HepG2 (cell line): ENCODE results near the gene STX8. TPM values are rescaled to one million over a fixed set of nuclear protein-coding genes. Genes with fewer than 3 reads are reported as not detected.
"Not testable (repeated sequence)": the region's sequence is repeated elsewhere in the genome, so short reads cannot be mapped to it uniquely, and the experiment has no call there.

Source experiments
- ATAC-seq: fragments of 200-7000 bp; cut with Tn5 transposase; 3 replicates; pipeline ENCODE4 v1.9.1; 2020; ENCODE audit warnings: mild to moderate bottlenecking, moderate library complexity
- BruUV-seq: library from RNA; stranded (reverse); fragments of 400-500 nt; replicated peaks from 2 replicates; lab custom pipeline; 2021; lab: Mats Ljungman, UMichigan
- CTCF ChIA-PET: fragments of 300-600 bp; formaldehyde crosslinking; extraction: SDS; loops from one replicate; lab custom pipeline; 2021; ENCODE audit warnings: low total read pairs, inconsistent platforms, low intra/inter-chr PET ratio; lab: Yijun Ruan, JAX
- POLR2A ChIA-PET: fragments of 350-600 bp; sonication (Branson Sonifier 250); formaldehyde crosslinking; loops from one replicate; lab custom pipeline; 2020; ENCODE audit warnings: antibody characterized with exemption, inconsistent platforms; lab: Yijun Ruan, JAX
- DNase-seq: peaks from one replicate; pipeline ENCODE4 v3.0.0-alpha.2; 2015; ENCODE audit warnings: low spot score
- FAIRE-seq: peaks from 3 replicates; lab custom pipeline; 2011; peaks lifted over from hg19 to GRCh38; lab: Jason Lieb, UNC
- H2AFZ ChIP-seq: one replicate; pipeline ENCODE4 v1.6.1; 2011; ENCODE audit warnings: low read length, inconsistent platforms
- H3K27ac ChIP-seq: fragments of 300-600 bp; 3 replicates; pipeline ENCODE4 v1.8.0; 2011; ENCODE audit warnings: mixed run types, mild to moderate bottlenecking, mixed read lengths, low read length, inconsistent platforms; ENCODE audit not compliant: insufficient read depth; ENCODE audit errors: extremely low read length
- H3K27me3 ChIP-seq, 2 experiments: fragments of 200-600 bp in 1 of 2; 2 replicates in 1 of 2; 3 replicates in 1 of 2; pipeline versions ENCODE4 v1.6.0 to v1.8.0; 2011; ENCODE audit warnings: low read length in 2 of 2, mild to moderate bottlenecking in 2 of 2, moderate library complexity in 2 of 2, inconsistent platforms in 1 of 2; ENCODE audit not compliant: insufficient read depth in 2 of 2, control insufficient read depth in 1 of 2
- H3K36me3 ChIP-seq, 2 experiments: fragments of 200-600 bp in 1 of 2; replicated peaks in 1 of 2; 2 replicates in 1 of 2; 3 replicates in 1 of 2; pipeline versions ENCODE4 v1.5.1 to v1.8.0; 2011; ENCODE audit warnings: low read length in 2 of 2, inconsistent platforms in 1 of 2; ENCODE audit not compliant: insufficient read depth in 2 of 2, control insufficient read depth in 1 of 2
- H3K4me1 ChIP-seq: 2 replicates; pipeline ENCODE4 v1.5.1; 2012; ENCODE audit warnings: low read length, inconsistent platforms; ENCODE audit not compliant: insufficient read depth
- H3K4me2 ChIP-seq: 2 replicates; pipeline ENCODE4 v1.6.0; 2011; ENCODE audit warnings: low read depth, low read length, inconsistent platforms
- H3K4me3 ChIP-seq, 3 experiments: fragments of 200-600 bp in 1 of 3; sonication (generic), shearing (Covaris generic) in 1 of 3; replicated peaks in 1 of 3; 2 replicates each; pipeline ENCODE4 v1.5.1; 2011 to 2016; ENCODE audit warnings: low read length in 3 of 3, inconsistent platforms in 2 of 3, low read depth in 2 of 3, mild to moderate bottlenecking in 2 of 3, control low read depth in 1 of 3, mixed read lengths in 1 of 3; ENCODE audit not compliant: insufficient read depth in 1 of 3
- H3K79me2 ChIP-seq: one replicate; pipeline ENCODE4 v1.6.1; 2011; ENCODE audit warnings: low read length, inconsistent platforms; ENCODE audit not compliant: insufficient read depth
- H3K9ac ChIP-seq: 2 replicates; pipeline ENCODE4 v1.6.0; 2011; ENCODE audit warnings: mild to moderate bottlenecking, low read depth, low read length, inconsistent platforms; ENCODE audit not compliant: insufficient read depth
- H3K9me3 ChIP-seq: 2 replicates; pipeline ENCODE4 v1.5.1; 2012; ENCODE audit warnings: mild to moderate bottlenecking, low read length
- H4K20me1 ChIP-seq: 2 replicates; pipeline ENCODE4 v1.6.0; 2011; ENCODE audit warnings: inconsistent platforms, mild to moderate bottlenecking, low read length, moderate library complexity; ENCODE audit not compliant: insufficient read depth
- NCOA5 ChIP-seq: sonication (generic); formaldehyde crosslinking; IDR thresholded peaks from 2 replicates; pipeline ENCODE4 v1.4.0; 2020; ENCODE audit warnings: missing genetic modification reagents
- PHF5A ChIP-seq: IDR thresholded peaks from one replicate; pipeline ENCODE4 v1.6.1; 2018; ENCODE audit warnings: low read depth, missing genetic modification reagents; ENCODE audit not compliant: unreplicated experiment
- PRMT3 ChIP-seq: sonication (generic); formaldehyde crosslinking; IDR thresholded peaks from 2 replicates; pipeline ENCODE4 v1.8.1; 2022; ENCODE audit warnings: low read depth, mild to moderate bottlenecking, moderate library complexity, missing genetic modification reagents, borderline replicate concordance
- STAG1 ChIP-seq: sonication (generic); formaldehyde crosslinking; IDR thresholded peaks from 2 replicates; pipeline ENCODE4 v1.4.0; 2020; ENCODE audit warnings: missing genetic modification reagents
- TSC22D2 ChIP-seq: sonication (generic); formaldehyde crosslinking; IDR thresholded peaks from 2 replicates; pipeline ENCODE4 v1.5.1; 2020; ENCODE audit warnings: missing genetic modification reagents, mild to moderate bottlenecking, borderline replicate concordance
- ZMYM2 ChIP-seq: sonication (generic); formaldehyde crosslinking; IDR thresholded peaks from 2 replicates; pipeline ENCODE4 v1.8.0; 2022; ENCODE audit warnings: mild to moderate bottlenecking, missing genetic modification reagents
- ZNF10 ChIP-seq: sonication (generic); formaldehyde crosslinking; IDR thresholded peaks from 2 replicates; pipeline ENCODE4 v1.4.0; 2020; ENCODE audit warnings: mild to moderate bottlenecking, low read depth, missing genetic modification reagents, borderline replicate concordance
- ZNF12 ChIP-seq: sonication (generic); formaldehyde crosslinking; IDR thresholded peaks from 2 replicates; pipeline ENCODE4 v1.5.0; 2020; ENCODE audit warnings: missing genetic modification reagents
- ZNF121 ChIP-seq: sonication (generic); formaldehyde crosslinking; IDR thresholded peaks from 2 replicates; pipeline ENCODE4 v1.5.0; 2020; ENCODE audit warnings: mild to moderate bottlenecking, missing genetic modification reagents
- ZNF205 ChIP-seq: IDR thresholded peaks from 2 replicates; pipeline ENCODE4 v1.6.1; 2018; ENCODE audit warnings: missing biosample characterization, missing genetic modification reagents
- WGBS: methylation state at CpG from one replicate; pipeline ENCODE4 v1.1.6; 2017; ENCODE audit warnings: low lambda C conversion rate; 5-methylcytosine and 5-hydroxymethylcytosine counted together
- in situ Hi-C: cut with HindIII; loops from 2 replicates; pipeline ENCODE4 v1.10.0; 2017; ENCODE audit warnings: low pct_unique_long_range_greater_than_20kb; ENCODE audit not compliant: extremely low pct_ligation_motif_present
- intact Hi-C: fragments of 100-400 bp; cut with micrococcal nuclease; formaldehyde crosslinking; loops from one replicate; pipeline ENCODE4 v1.10.0; 2022; ENCODE audit not compliant: unreplicated experiment
- polyA plus RNA-seq, 8 experiments: library from polyadenylated mRNA; depleted of rRNA in 3 of 8; stranded (reverse) in 7 of 8; unstranded in 1 of 8; fragments of >200 nt; fragmentation: Illumina TruSeq in 4 of 8; extraction: Trizol in 4 of 8; gene quantifications; 2 replicates each; pipeline versions ENCODE4 v1.2.1 to v1.2.3, GENCODE V29; 2011 to 2016; ENCODE audit warnings: low read depth in 4 of 8, missing spikeins in 1 of 8, mixed read lengths in 1 of 8; ENCODE audit not compliant: insufficient read depth in 1 of 8
- total RNA-seq, 5 experiments: library from RNA; depleted of rRNA; stranded (reverse); fragments of >200 nt; fragmentation: Illumina TruSeq; extraction: Trizol; gene quantifications; 2 replicates each; pipeline ENCODE4 v1.2.3, GENCODE V29; 2016; ENCODE audit warnings: low read depth in 1 of 5
- TF ChIP-seq, protein P1 (sequence below): sonication (generic); formaldehyde crosslinking; IDR thresholded peaks from 2 replicates; pipeline ENCODE4 v1.5.0; 2020; ENCODE audit warnings: mild to moderate bottlenecking, missing genetic modification reagents, moderate library complexity
- TF ChIP-seq, protein P2 (sequence below): sonication (generic); formaldehyde crosslinking; IDR thresholded peaks from 2 replicates; pipeline ENCODE4 v1.4.0; 2020; ENCODE audit warnings: missing genetic modification reagents, mild to moderate bottlenecking, borderline replicate concordance
- TF ChIP-seq, protein P3 (sequence below): sonication (generic); formaldehyde crosslinking; IDR thresholded peaks from 2 replicates; pipeline ENCODE4 v1.4.0; 2020; ENCODE audit warnings: missing genetic modification reagents

The STX8 gene
- total and polyA plus RNA-seq, 2 of the 13 experiments (the other 11 are each of a cell fraction or from before 2014, with no cell fraction given) = 36.4 to 53.6 TPM

DNA sequence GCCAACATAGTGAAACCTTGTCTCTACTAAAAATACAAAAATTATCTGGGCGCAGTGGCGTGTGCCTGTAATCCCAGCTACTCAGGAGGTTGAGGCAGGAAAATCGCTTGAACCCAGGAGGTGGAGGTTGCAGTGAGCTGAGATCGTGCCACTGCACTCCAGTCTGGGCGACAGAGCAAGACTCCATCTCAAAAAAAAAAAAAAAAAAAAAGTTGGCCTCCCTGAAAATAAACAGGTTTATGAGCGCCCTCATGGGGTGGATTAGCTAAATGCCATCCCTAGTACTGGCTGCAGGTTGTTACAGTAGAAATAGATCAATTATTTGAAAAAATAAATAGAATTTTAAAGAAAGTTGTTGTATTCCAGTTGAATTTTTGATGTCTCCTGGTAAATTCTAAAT lies 20.9 kb downstream of the STX8 start:
- intact Hi-C loops, H3K27ac ChIP-seq, H3K36me3 ChIP-seq, BruUV-seq, H3K9ac ChIP-seq, H4K20me1 ChIP-seq, POLR2A ChIA-PET, H2AFZ ChIP-seq, FAIRE-seq, H3K4me3 ChIP-seq, H3K27me3 ChIP-seq, in situ Hi-C loops, H3K4me2 ChIP-seq, H3K9me3 ChIP-seq, H3K79me2 ChIP-seq: not testable (repeated sequence)
- H3K4me1 ChIP-seq = peaks cover 14% of the 10 kb centered on the region
- TF ChIP-seq, protein P1, sequence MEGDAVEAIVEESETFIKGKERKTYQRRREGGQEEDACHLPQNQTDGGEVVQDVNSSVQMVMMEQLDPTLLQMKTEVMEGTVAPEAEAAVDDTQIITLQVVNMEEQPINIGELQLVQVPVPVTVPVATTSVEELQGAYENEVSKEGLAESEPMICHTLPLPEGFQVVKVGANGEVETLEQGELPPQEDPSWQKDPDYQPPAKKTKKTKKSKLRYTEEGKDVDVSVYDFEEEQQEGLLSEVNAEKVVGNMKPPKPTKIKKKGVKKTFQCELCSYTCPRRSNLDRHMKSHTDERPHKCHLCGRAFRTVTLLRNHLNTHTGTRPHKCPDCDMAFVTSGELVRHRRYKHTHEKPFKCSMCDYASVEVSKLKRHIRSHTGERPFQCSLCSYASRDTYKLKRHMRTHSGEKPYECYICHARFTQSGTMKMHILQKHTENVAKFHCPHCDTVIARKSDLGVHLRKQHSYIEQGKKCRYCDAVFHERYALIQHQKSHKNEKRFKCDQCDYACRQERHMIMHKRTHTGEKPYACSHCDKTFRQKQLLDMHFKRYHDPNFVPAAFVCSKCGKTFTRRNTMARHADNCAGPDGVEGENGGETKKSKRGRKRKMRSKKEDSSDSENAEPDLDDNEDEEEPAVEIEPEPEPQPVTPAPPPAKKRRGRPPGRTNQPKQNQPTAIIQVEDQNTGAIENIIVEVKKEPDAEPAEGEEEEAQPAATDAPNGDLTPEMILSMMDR = peak; percentile 50
- peak; percentile 48; the same call in 1 of the 2 replicates for TF ChIP-seq ZNF121 (CRISPR knock-in tag)
- TF ChIP-seq STAG1 (CRISPR knock-in tag) = peak; percentile 40
- TF ChIP-seq, protein P2, sequence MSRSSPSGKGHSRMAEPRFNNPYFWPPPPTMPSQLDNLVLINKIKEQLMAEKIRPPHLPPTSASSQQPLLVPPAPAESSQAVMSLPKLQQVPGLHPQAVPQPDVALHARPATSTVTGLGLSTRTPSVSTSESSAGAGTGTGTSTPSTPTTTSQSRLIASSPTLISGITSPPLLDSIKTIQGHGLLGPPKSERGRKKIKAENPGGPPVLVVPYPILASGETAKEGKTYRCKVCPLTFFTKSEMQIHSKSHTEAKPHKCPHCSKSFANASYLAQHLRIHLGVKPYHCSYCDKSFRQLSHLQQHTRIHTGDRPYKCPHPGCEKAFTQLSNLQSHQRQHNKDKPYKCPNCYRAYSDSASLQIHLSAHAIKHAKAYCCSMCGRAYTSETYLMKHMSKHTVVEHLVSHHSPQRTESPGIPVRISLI (CRISPR knock-in tag) = peak; percentile 92
- ATAC-seq = peak; percentile 40; the same call in 2 of the 3 replicates
- CTCF ChIA-PET = interaction anchor here (0.6 to 1.7 kb wide), 3 partner anchors 560 to 563 kb away, joined by 3 to 7 read pairs (median 3); no protein-coding TSS in a partner anchor
- WGBS = 61% methylated on average over 6 of the region's 6 CpGs
- peak; percentile 63 for DNase-seq

DNA sequence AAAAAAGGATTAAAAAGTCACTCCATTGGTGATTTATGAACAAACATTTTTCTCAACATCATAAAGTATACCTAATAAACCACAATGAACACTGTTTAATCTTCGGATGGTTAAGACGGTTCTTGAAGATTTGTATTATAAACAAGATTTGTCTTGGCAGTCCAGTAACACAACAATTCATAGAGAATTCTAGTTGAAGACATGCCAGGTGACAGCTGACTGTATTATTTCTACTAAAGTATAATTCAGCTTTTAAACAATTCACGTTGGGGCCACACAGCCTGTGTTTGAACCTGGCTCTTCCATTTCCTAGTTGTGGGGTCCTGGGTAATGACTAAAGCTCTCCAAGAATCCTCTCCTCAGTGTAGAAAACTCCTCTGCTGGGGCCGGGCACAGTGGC lies 22.0 kb downstream of the STX8 start:
- no peak overlapping the region for H3K27ac ChIP-seq
- DNase-seq (no peak), FAIRE-seq (no peak), ATAC-seq (no peak)
- no peaks in the 10 kb centered on the region for H3K27me3 ChIP-seq
- no peaks in the 10 kb centered on the region for H3K36me3 ChIP-seq
- ChIA-PET POLR2A (no interaction called here), CTCF (interaction anchor here (1.7 kb wide), 1 partner anchor 562 kb away, joined by 7 read pairs; no protein-coding TSS in a partner anchor)
- in situ Hi-C loops (no loop called here), intact Hi-C loops (no loop called here)
- no peak overlapping the region for H3K9ac ChIP-seq
- 89% methylated on average over 3 of the region's 4 CpGs for WGBS
- H3K4me1 ChIP-seq = peaks cover 14% of the 10 kb centered on the region
- no peak overlapping the region for H3K4me2 ChIP-seq
- H4K20me1 ChIP-seq = no peaks in the 10 kb centered on the region
- H3K4me3 ChIP-seq = no peak overlapping the region
- no TSS peak for BruUV-seq
- no peak overlapping the region for H2AFZ ChIP-seq
- no peaks in the 10 kb centered on the region for H3K9me3 ChIP-seq
- no peaks in the 10 kb centered on the region for H3K79me2 ChIP-seq
- TF ChIP-seq NCOA5 (CRISPR knock-in tag) = no peak
- no peak for TF ChIP-seq PRMT3
- TF ChIP-seq ZNF12 = no peak
- TF ChIP-seq PHF5A (CRISPR knock-in tag) = no peak
- TF ChIP-seq TSC22D2 (CRISPR knock-in tag) = no peak
- TF ChIP-seq ZMYM2 (CRISPR knock-in tag) = no peak
- no peak for TF ChIP-seq ZNF10 (CRISPR knock-in tag)
- TF ChIP-seq, protein P3, sequence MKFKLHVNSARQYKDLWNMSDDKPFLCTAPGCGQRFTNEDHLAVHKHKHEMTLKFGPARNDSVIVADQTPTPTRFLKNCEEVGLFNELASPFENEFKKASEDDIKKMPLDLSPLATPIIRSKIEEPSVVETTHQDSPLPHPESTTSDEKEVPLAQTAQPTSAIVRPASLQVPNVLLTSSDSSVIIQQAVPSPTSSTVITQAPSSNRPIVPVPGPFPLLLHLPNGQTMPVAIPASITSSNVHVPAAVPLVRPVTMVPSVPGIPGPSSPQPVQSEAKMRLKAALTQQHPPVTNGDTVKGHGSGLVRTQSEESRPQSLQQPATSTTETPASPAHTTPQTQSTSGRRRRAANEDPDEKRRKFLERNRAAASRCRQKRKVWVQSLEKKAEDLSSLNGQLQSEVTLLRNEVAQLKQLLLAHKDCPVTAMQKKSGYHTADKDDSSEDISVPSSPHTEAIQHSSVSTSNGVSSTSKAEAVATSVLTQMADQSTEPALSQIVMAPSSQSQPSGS = no peak
- no peak for TF ChIP-seq ZNF205 (CRISPR knock-in tag)
